HepG2 (cell line): ENCODE data around the gene TAS2R4. TPM values are rescaled to one million over a fixed set of nuclear protein-coding genes. Genes with fewer than 3 reads are reported as not detected.

ENCODE experiments used
- ATRX ChIP-seq: sonication (generic); formaldehyde crosslinking; IDR thresholded peaks from 2 replicates; pipeline ENCODE4 v1.4.0; 2020; ENCODE audit warnings: missing genetic modification reagents, borderline replicate concordance
- BORCS8-MEF2B ChIP-seq: sonication (generic); formaldehyde crosslinking; IDR thresholded peaks from 2 replicates; pipeline ENCODE4 v1.8.0; 2022; ENCODE audit warnings: mild to moderate bottlenecking, missing genetic modification reagents
- CENPX ChIP-seq: sonication (generic); formaldehyde crosslinking; IDR thresholded peaks from 2 replicates; pipeline ENCODE4 v1.9.0; 2021; ENCODE audit warnings: mild to moderate bottlenecking, missing genetic modification reagents, moderate library complexity
- FOXC1 ChIP-seq: sonication (generic); formaldehyde crosslinking; IDR thresholded peaks from 2 replicates; pipeline ENCODE4 v1.8.0; 2022; ENCODE audit warnings: mild to moderate bottlenecking, missing genetic modification reagents, borderline replicate concordance
- MIER3 ChIP-seq: IDR thresholded peaks from 2 replicates; pipeline ENCODE4 v1.6.1; 2016; ENCODE audit warnings: missing compliant biosample characterization, borderline replicate concordance
- PHF8 ChIP-seq: sonication (generic); formaldehyde crosslinking; IDR thresholded peaks from 2 replicates; pipeline ENCODE4 v1.5.0; 2020; ENCODE audit warnings: missing genetic modification reagents
- PLRG1 ChIP-seq: fragments of 450-650 bp; conservative IDR thresholded peaks from 2 replicates; pipeline ENCODE4 v1.6.1; 2016
- SATB2 ChIP-seq: sonication (generic); formaldehyde crosslinking; IDR thresholded peaks from 2 replicates; pipeline ENCODE4 v1.5.0; 2020; ENCODE audit warnings: missing genetic modification reagents
- SNRNP70 ChIP-seq: fragments of 200-400 bp; formaldehyde crosslinking; IDR thresholded peaks from 2 replicates; pipeline ENCODE4 v1.6.1; 2017; ENCODE audit warnings: mild to moderate bottlenecking, low read depth, low read length, moderate library complexity
- U2AF2 ChIP-seq: fragments of 200-400 bp; formaldehyde crosslinking; IDR thresholded peaks from 2 replicates; pipeline ENCODE4 v1.6.1; 2017; ENCODE audit warnings: low read depth, mild to moderate bottlenecking, low read length
- ZBTB21 ChIP-seq: sonication (generic); formaldehyde crosslinking; IDR thresholded peaks from 2 replicates; pipeline ENCODE4 v1.4.0; 2020; ENCODE audit warnings: missing genetic modification reagents
- ZMYM2 ChIP-seq: sonication (generic); formaldehyde crosslinking; IDR thresholded peaks from 2 replicates; pipeline ENCODE4 v1.8.0; 2022; ENCODE audit warnings: mild to moderate bottlenecking, missing genetic modification reagents
- ZNF235 ChIP-seq: sonication (generic); formaldehyde crosslinking; IDR thresholded peaks from 2 replicates; pipeline ENCODE4 v1.8.1; 2023; ENCODE audit warnings: mild to moderate bottlenecking, missing genetic modification reagents, borderline replicate concordance
- ZNF660 ChIP-seq: sonication (generic); formaldehyde crosslinking; IDR thresholded peaks from 2 replicates; pipeline ENCODE4 v1.5.1; 2020; ENCODE audit warnings: mild to moderate bottlenecking, low read depth, missing genetic modification reagents, borderline replicate concordance
- ZNF775 ChIP-seq: sonication (generic); formaldehyde crosslinking; IDR thresholded peaks from 2 replicates; pipeline ENCODE4 v1.4.0; 2020; ENCODE audit warnings: missing genetic modification reagents, mild to moderate bottlenecking, moderate library complexity, borderline replicate concordance
- ZNF891 ChIP-seq: sonication (generic); formaldehyde crosslinking; IDR thresholded peaks from 2 replicates; pipeline ENCODE4 v1.5.0; 2020; ENCODE audit warnings: mild to moderate bottlenecking, missing genetic modification reagents
- polyA plus RNA-seq, 8 experiments: library from polyadenylated mRNA; depleted of rRNA in 3 of 8; stranded (reverse) in 7 of 8; unstranded in 1 of 8; fragments of >200 nt; fragmentation: Illumina TruSeq in 4 of 8; extraction: Trizol in 4 of 8; gene quantifications; 2 replicates each; pipeline versions ENCODE4 v1.2.1 to v1.2.3, GENCODE V29; 2011 to 2016; ENCODE audit warnings: low read depth in 4 of 8, missing spikeins in 1 of 8, mixed read lengths in 1 of 8; ENCODE audit not compliant: insufficient read depth in 1 of 8
- total RNA-seq, 5 experiments: library from RNA; depleted of rRNA; stranded (reverse); fragments of >200 nt; fragmentation: Illumina TruSeq; extraction: Trizol; gene quantifications; 2 replicates each; pipeline ENCODE4 v1.2.3, GENCODE V29; 2016; ENCODE audit warnings: low read depth in 1 of 5
- TF ChIP-seq, protein P1 (sequence below): fragments of 450-650 bp; IDR thresholded peaks from 2 replicates; pipeline ENCODE4 v1.6.1; 2017
- TF ChIP-seq, protein P2 (sequence below): IDR thresholded peaks from 2 replicates; pipeline ENCODE4 v1.6.1; 2016; ENCODE audit warnings: mild to moderate bottlenecking, missing biosample characterization, missing genetic modification reagents
- TF ChIP-seq, protein P3 (sequence below): sonication (generic); formaldehyde crosslinking; IDR thresholded peaks from 2 replicates; pipeline ENCODE4 v1.8.0; 2022; ENCODE audit warnings: mild to moderate bottlenecking, missing genetic modification reagents
- TF ChIP-seq, protein P4 (sequence below): sonication (generic); formaldehyde crosslinking; IDR thresholded peaks from 2 replicates; pipeline ENCODE4 v1.5.0; 2020; ENCODE audit warnings: mild to moderate bottlenecking, missing genetic modification reagents, borderline replicate concordance
- TF ChIP-seq, protein P5 (sequence below): sonication (generic); formaldehyde crosslinking; IDR thresholded peaks from 2 replicates; pipeline ENCODE4 v1.4.0; 2020; ENCODE audit warnings: missing genetic modification reagents

TAS2R4 gene
- total and polyA plus RNA-seq, 2 of the 13 experiments (the other 11 are each of a cell fraction or from before 2014, with no cell fraction given) = 0.71 to 0.80 TPM

DNA sequence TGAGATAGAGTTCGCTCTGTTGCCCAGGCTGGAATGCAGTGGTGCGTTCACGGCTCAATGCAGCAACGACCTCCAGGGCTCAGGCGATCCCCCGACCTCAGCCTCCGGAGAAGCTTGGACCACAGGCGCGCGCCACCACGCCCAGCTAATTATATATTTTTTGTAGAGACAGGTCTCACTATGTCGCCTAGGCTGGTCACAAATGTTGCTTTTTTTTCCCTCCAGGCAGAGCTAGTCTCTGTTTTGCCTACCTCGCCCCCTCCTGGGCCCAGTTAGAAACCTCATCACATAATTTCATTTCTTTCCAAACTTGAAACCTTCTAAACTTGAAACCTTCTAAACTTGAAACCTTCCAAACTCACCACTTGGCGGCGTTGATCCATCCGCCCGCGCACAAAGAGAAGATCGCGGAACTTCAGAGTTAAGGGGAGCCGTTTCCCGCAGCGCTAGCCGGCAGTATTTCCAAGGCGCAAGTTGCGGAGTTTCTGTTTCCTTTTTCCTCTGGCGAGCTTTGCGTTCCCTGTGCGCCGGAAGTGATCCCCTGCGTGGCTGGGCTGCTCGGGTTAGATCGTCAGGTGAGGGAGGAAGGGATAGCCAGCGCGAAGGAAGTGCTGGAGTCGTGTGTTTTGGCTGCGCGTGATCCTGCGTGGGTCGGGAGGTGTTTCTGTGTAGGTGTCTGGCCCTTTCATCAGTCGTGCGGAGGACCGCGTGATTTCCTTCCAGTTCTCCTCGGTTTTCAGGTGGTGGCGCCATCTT lies 38.5 kb upstream of the TAS2R4 start, which contains the start of gene SSBP1 (continued):
- peak; percentile 84; the same call in 1 of the 2 replicates for TF ChIP-seq FOXC1 (CRISPR knock-in tag)
- peak; percentile 94 for TF ChIP-seq PHF8 (CRISPR knock-in tag)
- TF ChIP-seq ZNF235 = no peak
- TF ChIP-seq ZBTB21 (CRISPR knock-in tag) = peak; percentile 52
- TF ChIP-seq, protein P1, sequence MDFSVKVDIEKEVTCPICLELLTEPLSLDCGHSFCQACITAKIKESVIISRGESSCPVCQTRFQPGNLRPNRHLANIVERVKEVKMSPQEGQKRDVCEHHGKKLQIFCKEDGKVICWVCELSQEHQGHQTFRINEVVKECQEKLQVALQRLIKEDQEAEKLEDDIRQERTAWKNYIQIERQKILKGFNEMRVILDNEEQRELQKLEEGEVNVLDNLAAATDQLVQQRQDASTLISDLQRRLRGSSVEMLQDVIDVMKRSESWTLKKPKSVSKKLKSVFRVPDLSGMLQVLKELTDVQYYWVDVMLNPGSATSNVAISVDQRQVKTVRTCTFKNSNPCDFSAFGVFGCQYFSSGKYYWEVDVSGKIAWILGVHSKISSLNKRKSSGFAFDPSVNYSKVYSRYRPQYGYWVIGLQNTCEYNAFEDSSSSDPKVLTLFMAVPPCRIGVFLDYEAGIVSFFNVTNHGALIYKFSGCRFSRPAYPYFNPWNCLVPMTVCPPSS = no peak
- 0 out of 2 replicates have a peak, but pooled peaks have one; percentile 44 for TF ChIP-seq ZMYM2 (CRISPR knock-in tag)
- no peak for TF ChIP-seq SNRNP70
- TF ChIP-seq CENPX (CRISPR knock-in tag) = no peak
- peak; percentile 43; the same call in 1 of the 2 replicates for TF ChIP-seq SATB2 (CRISPR knock-in tag)
- no peak for TF ChIP-seq U2AF2
- TF ChIP-seq, protein P2, sequence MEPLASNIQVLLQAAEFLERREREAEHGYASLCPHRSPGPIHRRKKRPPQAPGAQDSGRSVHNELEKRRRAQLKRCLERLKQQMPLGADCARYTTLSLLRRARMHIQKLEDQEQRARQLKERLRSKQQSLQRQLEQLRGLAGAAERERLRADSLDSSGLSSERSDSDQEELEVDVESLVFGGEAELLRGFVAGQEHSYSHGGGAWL = peak; percentile 72; the same call in 1 of the 2 replicates
- peak; percentile 88 for TF ChIP-seq ZNF891 (CRISPR knock-in tag)
- peak; percentile 89 for TF ChIP-seq BORCS8-MEF2B (CRISPR knock-in tag)
- TF ChIP-seq ZNF775 (CRISPR knock-in tag) = peak; percentile 80; the same call in 1 of the 2 replicates
- TF ChIP-seq, protein P3, sequence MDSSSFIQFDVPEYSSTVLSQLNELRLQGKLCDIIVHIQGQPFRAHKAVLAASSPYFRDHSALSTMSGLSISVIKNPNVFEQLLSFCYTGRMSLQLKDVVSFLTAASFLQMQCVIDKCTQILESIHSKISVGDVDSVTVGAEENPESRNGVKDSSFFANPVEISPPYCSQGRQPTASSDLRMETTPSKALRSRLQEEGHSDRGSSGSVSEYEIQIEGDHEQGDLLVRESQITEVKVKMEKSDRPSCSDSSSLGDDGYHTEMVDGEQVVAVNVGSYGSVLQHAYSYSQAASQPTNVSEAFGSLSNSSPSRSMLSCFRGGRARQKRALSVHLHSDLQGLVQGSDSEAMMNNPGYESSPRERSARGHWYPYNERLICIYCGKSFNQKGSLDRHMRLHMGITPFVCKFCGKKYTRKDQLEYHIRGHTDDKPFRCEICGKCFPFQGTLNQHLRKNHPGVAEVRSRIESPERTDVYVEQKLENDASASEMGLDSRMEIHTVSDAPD (CRISPR knock-in tag) = peak; percentile 45; the same call in 1 of the 2 replicates
- TF ChIP-seq MIER3 (CRISPR knock-in tag) = peak; percentile 94; the same call in 1 of the 2 replicates
- TF ChIP-seq ATRX (CRISPR knock-in tag) = no peak
- TF ChIP-seq PLRG1 = no peak
- TF ChIP-seq, protein P4, sequence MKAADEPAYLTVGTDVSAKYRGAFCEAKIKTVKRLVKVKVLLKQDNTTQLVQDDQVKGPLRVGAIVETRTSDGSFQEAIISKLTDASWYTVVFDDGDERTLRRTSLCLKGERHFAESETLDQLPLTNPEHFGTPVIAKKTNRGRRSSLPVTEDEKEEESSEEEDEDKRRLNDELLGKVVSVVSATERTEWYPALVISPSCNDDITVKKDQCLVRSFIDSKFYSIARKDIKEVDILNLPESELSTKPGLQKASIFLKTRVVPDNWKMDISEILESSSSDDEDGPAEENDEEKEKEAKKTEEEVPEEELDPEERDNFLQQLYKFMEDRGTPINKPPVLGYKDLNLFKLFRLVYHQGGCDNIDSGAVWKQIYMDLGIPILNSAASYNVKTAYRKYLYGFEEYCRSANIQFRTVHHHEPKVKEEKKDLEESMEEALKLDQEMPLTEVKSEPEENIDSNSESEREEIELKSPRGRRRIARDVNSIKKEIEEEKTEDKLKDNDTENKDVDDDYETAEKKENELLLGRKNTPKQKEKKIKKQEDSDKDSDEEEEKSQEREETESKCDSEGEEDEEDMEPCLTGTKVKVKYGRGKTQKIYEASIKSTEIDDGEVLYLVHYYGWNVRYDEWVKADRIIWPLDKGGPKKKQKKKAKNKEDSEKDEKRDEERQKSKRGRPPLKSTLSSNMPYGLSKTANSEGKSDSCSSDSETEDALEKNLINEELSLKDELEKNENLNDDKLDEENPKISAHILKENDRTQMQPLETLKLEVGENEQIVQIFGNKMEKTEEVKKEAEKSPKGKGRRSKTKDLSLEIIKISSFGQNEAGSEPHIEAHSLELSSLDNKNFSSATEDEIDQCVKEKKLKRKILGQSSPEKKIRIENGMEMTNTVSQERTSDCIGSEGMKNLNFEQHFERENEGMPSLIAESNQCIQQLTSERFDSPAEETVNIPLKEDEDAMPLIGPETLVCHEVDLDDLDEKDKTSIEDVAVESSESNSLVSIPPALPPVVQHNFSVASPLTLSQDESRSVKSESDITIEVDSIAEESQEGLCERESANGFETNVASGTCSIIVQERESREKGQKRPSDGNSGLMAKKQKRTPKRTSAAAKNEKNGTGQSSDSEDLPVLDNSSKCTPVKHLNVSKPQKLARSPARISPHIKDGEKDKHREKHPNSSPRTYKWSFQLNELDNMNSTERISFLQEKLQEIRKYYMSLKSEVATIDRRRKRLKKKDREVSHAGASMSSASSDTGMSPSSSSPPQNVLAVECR (CRISPR knock-in tag) = peak; percentile 87
- TF ChIP-seq, protein P5, sequence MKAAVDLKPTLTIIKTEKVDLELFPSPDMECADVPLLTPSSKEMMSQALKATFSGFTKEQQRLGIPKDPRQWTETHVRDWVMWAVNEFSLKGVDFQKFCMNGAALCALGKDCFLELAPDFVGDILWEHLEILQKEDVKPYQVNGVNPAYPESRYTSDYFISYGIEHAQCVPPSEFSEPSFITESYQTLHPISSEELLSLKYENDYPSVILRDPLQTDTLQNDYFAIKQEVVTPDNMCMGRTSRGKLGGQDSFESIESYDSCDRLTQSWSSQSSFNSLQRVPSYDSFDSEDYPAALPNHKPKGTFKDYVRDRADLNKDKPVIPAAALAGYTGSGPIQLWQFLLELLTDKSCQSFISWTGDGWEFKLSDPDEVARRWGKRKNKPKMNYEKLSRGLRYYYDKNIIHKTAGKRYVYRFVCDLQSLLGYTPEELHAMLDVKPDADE (CRISPR knock-in tag) = 0 out of 2 replicates have a peak, but pooled peaks have one; percentile 51
- no peak for TF ChIP-seq ZNF660 (CRISPR knock-in tag)
